GM18520 (cell line): ENCODE results near the gene SPAG9.

ENCODE experiments used
- ATAC-seq: cut with Tn5 transposase; IDR thresholded peaks from one replicate; pipeline ENCODE4 v1.9.1; 2021; ENCODE audit not compliant: unreplicated experiment

The SPAG9 gene

DNA sequence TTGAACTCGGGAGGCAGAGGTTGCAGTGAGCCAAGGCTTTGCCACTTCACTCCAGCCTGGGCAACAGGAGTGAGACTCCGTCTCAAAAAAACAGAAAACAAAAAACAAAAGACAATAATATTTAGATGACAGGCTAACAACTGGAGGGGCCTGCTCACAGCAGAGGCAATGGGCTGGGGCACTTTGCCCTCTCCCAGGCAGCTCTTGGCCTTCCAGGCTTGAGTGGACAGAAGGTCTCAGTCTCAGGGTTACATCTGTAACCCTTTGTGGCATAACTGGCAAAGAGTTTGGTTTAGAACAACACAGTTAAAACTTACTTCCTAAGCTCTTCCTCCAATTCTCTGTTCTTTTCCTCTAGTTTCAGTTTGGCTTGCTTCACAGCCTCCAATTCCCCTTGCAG lies 114.9 kb downstream of the SPAG9 start:
- no peak for ATAC-seq

DNA sequence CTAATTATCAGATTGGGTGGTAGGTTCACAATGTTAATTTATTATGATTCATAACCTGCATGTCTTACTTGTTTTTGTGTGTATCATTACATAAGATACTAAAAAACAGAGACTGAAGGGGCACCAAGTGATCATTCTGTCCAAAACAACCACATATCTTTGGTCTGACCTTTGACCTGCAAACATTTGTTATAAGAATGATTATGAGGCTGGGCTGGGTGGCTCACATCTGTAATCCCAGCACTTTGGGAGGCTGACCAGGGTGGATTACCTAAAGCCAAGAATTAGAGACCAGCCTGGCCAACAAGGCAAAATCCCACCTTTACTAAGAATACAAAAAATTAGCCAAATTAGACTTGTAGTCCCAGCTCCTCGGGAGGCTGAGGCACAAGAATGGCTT lies 116.4 kb downstream of the SPAG9 start:
- no peak for ATAC-seq

DNA sequence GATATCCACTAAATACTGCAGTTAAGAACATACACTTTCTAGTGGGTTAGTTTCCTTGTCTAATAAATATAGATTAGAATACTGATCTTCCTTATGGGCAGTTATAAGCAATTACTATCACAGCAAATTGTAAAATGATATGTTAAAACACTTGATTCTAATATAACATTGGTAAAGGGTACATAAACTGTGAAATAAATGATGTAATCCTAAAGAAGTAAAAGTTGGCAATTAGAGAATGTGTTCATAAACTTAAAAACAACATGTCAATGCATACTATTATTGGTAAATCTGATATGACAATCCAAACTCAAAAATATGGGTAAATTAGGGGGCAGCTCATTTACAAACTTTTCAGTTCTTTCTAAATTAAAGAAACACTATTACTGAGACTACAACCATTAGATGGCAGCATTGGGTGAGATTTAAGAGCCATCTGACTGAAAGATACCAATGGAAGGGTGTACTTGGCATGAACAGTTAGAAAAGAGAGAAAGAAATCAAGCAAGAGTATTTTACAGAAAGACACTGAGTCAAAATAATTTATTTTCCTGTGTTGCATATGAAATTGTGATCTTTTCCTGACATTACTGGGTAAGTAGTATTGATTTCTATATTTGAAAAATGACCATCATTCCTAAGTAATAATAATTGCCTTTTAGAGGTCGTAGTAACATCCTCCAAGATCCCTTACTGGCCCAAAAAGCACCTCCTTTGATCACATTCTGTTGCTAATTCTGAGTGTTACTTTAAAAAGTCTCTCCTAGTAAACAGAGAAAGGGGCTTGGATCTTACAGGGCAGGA lies 119.6 kb downstream of the SPAG9 start:
- no peak for ATAC-seq

DNA sequence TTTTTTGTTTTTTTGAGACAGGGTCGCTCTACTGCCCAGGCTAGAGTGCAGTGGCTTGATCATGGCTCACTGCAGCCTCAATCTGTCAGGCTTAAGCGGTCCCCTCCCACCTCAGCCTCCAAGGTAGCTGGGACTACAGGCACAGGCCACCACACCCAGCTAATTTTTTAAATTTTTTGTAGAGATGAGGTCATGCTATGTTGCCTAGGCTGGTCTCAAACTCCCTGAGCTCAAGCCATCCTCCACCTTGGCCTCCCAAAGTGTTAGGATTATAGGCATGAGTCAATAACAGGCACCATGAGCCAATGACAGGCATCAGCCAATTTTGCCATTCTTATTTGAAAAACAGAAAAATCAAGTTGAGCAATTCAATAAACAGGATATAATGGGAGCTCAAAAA lies 125.0 kb downstream of the SPAG9 start:
- ATAC-seq = no peak

DNA sequence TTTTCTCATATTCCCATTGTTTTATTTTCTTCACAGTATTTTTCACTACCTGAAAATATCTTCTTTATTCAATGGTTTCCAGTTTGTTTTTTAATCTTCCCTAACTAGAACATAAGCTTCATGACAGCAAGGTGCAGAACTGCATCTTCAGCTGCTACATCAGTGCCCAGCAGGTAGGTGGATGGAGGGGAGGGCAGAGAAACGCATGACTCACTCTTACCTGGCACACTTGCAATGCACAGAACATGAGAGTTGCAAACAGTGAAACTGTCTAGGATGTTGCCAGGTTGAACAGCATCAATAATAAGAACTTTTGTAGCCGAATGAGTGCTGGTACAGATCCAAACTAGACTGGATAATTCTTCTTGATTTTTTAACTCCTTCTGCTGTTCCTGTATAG lies 127.1 kb downstream of the SPAG9 start:
- no peak for ATAC-seq

DNA sequence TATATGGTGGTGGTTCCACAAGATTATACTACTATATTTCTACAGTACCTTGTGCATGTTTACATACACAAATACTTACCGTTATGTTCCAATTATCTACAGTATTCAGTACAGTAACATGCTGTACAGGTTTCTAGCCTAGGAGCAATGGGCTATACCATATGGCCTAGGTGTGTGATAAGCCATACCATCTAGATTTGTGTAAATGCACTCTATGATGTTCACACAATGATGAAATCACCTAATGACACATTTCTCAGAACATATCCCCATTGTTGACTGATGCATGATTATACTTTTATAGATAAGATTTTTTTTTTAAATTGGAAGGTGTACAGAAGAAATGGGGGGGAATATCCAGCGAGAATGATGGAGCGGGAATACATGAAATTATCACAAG lies 131.5 kb downstream of the SPAG9 start:
- ATAC-seq = no peak

DNA sequence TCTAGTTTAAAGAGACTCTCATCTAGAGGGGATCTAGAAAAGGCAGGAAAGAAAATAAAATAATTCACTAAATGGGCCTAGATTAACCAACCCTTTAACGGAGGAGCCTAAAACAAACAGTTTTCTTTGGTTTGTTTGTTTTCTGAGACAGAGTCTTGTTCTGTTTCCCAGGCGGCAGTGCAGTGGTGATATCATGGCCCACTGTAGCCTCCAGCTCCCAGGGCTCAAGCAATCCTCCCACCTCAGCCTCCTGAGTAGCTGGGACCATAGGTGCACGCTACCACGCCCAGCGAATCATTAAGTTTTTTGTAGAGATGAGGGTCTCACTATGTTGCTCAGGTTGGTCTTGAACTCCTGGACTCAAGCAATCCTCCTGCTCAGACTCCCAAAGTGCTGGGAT lies 132.2 kb downstream of the SPAG9 start:
- ATAC-seq = no peak

DNA sequence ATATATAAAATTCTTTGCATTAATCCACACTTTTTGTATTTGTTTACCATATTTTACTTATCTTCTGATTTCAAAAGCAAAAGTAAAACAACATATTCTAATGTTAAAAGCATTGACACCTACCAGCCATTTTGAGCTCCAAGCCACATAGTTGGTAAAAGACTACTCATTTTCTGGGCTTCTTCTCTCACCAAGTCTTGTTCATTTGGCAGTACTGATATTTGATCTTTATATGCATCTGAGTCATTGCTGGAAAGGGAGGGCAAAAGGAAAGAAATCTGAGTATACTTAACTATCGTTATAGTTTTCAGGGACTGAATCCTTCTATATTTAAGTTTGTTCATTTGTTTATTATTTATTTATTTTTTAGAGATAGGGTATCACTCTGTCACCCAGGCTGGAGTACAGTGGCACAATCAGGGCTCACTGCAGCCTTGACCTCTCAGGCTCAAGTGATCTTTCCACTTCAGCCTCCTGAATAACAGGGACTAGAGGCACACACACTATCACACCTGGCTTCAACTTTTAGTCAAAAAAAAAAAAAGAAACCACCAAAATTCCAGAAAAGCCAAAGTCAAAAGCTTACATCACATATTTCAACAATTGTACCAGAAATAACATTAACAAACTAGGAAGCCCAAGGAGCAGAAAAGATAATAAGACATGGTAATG lies 133.5 kb downstream of the SPAG9 start:
- no peak for ATAC-seq

DNA sequence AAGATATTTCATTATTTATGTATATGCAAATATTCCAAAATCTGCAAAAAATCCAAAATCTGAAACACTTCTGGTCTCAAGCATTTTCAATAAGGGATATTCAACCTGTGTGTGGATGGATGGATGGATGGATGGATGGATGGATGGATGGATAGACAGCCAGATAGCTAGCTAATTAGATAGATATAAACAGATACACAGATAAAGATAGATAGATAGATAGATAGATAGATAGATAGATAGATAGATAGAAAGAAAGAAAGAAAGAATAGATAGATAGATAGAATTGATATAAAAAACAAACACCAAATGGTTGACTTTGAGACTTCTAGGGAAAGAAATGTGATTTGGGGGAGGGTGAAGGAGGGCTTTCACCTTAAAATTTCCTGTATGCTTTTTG lies 139.4 kb downstream of the SPAG9 start:
- no peak for ATAC-seq

DNA sequence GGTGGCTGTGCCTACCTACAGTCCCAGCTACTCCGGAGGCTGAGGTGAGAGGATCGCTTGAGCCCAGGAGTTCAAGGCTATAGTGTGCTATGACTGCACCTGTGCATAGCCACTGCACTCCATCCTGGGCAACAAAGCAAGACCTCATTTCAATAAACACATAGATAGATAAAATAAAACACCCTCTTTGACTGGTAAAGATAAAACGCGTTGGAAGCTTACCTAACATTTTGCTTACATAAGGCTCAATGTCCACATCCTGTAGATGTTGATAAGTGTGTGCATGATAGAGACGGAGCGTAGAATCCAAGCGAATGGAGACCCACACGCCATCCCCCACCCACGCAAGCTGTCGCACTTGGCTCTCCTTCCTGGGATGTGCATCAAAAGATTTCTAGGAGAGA lies 141.1 kb downstream of the SPAG9 start:
- ATAC-seq = no peak

DNA sequence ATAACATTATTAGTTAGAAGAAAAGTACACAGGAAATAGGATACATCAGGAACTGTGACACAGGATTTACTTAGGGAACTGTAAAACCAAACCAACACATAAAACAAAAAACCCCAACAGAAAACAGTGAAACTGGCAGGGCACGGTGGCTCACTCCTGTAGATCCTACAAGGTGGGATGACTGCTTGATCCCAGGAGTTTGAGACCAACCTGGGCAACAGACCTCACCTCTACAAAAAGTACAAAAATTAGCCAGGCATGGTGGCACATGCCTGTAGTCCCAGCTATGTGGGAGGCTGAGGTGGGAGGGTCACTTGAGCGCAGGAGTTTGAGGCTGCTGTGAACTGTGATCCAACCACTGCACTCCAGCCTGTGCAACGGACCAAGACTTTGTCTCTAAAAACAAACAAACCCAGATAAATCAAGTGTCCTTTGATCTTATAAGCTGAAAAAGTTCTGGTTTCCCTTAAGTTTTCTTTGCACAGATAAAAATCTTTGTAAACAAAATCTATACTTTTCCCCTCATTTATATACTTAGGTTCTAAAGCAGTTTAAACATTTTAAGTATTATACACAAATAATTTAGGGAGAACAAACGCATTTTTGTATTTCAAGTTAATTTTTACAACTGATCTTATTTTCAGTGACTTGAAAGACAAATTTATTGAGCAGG lies 143.0 kb downstream of the SPAG9 start:
- no peak for ATAC-seq

DNA sequence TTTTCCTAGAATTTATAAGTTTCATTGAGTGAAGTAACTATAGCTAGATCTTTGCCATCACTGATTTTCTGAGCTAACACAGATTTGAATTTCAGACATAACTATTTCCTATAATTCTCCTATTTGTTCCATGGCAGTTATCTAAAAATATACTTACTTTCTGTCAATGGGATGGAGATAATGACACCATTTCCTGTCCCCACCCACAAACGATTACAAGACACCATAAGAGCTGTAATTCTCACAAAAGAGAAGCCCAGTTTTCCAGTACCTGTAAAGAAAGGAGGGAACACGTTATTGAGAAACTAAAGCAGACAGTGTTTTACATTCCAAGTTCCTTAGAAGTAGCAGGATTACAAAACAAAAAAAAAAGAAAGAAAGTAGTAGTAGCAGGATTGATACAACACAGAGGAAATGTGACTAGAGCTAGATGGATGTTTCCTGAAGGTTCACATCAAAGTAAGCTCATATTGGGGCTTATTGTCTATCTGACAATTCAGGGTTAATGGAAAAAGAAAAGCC lies 143.7 kb downstream of the SPAG9 start:
- no peak for ATAC-seq

DNA sequence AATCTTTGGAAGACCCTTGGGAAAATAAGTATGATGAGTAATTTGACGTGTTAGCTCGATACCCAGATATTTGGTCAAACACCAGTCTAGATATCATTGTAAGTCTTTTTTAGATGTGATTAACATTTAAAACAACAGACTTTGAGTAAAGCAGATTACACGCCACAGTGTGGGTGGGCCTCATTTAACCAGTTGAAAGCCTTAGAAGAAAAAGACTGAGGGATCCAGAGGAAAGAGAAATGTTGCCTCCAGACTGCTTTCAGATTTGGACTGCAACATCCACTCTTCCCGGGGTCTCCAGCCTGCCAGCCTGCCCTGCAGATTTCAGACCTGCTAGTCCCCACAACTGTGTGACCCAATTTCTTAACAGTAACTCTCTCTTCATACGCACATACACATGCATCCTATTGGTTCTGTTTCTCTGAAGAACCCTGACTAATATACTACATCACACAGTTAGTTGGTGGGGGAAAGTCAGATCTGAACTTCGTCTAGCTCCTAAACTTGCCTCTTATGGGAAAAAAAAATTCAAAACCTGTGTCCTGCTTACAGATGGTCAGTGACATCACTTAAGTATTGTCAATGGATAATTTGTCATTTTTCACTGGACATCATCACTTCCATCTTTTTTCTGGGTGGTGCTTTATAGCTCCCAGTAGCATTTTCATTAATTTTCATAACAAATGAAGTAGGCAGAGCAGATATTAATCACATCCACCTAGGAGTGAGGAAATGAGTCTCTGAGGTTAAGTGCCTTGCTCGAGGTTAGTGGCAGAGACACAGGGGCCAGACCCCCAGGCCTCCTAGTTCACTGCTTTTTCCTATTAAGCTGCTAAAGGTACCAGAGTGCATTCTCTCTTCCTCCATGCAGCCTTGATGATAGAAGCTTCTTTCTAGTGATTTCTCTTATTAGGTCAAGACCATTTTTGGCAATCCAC lies 146.8 kb downstream of the SPAG9 start:
- no peak for ATAC-seq

DNA sequence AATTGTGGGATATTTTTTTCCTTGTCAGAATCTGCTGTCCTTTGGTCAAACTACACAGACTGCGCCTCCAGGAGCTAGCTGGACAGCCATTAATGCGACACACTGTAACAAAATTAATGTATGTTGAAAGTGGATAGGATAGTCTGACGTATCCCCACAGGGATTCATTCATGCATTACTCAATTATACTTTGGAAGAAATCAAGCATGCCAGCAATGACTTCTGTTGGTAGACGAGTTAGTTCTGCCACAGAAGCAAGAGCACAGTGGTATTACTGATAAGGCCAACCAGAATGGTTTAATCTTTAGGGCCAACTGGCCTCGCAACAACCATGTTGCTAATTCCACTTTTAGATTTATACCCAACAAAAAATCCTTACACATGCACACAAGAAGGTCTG lies 148.1 kb downstream of the SPAG9 start:
- no peak for ATAC-seq

DNA sequence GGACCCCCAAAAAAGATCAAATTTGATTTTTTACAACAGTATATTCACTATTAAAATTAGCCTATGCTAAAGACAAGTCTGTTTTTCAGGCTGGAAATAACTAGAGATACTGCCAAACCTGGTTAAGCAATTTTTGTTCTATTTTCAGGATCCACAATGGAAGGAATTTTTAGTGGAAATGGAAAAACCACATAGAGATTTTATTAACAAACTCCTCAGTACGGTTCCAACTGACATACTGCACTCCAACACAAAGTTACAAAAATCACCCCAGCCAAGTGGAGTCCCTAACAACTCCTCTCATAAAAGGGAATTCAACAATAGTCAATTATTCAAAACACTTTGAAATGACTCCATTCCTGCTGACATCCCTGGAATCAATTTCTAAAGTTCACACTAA lies 152.9 kb downstream of the SPAG9 start:
- no peak for ATAC-seq

DNA sequence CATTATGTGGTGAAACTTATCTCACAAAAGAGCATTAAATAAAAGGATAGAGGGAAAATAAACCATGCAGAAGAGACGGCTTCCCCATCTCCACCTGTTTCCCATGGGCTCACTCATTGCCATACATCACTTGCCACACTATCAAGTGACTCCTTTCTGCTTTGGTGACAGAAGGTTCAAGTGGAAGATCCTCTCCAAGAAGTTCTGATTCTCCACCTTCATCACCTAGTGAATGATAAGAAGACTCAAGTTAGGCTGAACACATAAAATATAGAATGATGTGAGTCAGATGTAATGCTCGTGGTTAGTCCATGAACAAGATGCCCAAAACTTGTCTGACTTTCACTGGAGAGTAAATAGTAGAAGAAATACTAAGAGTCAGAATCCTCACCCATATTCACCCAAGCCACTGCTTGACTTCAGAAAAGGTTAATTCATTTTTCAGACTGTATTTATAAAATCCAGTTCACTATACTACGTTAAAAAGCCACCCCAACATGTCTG lies 154.5 kb downstream of the SPAG9 start:
- no peak for ATAC-seq

DNA sequence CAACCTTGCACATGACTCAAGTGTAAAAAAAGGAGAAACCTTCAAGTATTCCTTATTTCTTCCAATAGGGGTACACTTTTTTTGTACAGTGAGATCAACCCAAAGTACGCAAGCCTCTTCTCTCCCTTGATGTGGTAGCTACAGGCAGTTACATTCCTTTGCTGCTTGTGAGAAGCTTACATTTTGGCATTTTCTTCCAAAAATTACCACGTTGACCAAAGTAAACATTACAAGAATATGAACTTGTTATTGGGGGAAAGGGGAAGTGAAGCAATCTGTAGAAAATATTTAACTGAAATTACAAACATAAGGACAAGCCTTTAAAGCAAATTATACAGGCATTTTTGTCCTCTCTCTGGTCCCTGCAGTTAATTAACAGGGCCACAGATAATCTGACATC lies 157.5 kb downstream of the SPAG9 start:
- no peak for ATAC-seq

DNA sequence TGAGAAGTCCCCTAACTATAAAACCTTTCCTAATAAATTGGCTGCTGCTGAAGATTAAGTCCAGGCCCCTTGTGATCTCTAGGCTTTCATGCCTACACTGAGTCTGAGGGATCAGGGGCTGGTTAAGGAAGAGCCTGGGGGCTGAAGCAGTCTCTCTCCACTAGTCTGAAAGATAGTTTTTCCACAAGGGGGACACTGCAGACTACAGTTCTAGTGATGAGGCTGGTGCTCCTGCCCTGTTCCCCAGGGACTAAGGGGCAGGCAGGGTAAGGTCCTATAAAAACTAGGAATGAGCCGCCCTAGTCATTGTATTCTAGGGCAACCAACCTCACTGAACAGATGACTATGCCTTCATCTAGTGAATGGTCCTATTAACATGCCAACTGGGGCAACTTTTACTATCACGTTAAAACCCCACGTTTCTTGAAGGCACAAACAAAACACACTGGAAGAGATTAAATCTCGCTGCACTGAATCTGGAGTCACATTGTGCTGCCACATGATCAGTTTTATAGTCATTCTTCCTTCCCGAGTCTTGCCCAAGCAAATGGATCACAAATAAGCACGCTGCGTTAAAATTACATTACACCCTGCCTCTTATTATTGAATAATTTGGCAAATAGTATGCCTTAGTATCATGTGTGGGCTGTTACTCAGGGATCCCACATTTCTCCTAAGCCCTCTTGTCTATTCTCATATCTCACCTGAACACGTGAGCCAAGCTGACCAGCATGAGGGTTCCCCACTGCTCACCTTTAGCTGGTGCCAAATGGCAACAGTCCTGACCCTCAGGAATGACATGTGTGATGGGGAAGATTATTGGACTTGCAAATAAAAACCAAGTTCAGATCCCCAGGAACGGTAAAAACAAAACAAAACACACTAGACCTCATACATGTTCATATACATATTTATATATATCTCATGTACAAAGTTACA lies 159.1 kb downstream of the SPAG9 start:
- ATAC-seq = no peak

DNA sequence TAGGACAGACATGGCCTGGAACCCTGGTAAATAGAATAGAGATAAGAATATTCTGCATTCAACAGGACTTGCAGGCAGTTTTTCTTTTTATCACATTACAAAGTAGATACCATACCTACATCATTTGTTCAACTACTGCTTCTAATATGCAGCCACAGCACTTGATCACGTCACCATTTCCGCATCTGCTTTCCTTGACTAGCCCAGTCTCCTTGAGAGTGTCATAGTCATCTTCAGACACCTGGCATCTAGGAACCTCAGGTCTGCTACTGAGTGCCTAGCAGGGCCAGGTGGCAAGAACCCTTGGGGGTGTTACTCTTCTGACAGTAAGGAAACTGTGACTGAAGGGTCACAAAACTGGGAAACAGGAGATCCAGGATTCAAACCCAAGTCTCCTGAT lies 161.3 kb downstream of the SPAG9 start:
- ATAC-seq = no peak
